ENCODE results near the gene RPS27.

The RPS27 gene

DNA sequence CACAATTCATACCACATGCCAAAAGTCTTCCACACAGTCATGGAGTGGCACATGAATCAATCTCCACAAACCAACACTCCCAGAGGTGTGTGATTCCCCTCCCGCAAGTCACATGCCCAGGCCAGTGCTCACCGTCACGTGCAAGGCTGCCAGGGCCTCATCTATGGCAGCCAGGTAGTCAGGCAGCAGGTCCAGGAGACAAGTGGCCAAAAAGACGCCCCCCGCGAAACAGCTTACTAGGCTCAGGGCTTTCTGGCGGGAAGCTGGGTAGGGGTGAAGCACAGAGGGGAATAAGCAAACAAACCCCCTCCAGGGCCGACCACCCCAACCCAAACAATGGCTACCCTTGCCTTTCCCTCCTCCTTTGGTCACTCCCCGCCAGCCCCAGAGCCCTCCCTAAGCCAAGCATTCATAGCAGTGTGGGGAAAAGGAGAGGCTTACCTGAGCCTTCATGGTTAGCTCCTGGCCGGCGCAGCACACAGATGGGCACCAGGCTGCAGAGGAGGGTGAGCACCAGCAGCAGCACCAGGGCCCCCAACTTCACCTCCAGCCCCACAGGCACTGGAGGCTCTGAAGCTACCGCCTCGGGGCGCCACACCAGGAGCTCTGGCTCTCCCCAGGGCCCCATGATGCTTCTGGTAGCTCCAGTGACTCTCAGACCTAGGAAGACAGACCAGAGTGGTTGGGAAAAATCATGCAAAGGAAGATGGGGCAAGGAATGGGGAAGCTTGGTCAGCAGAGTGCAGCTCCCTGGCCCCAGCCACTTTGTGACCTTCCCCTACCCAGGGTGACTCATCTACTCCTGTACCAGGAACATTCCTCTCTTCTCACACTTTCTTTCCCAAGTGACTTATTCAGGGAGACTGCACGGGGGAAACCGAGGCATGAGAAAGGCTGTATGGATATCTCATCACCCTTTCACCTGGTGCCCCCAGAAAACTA is 28.2 kb upstream of the RPS27 start:
- H3K4me1 ChIP-seq: peaks cover 0 to 58% (median 47%) of the 10 kb centered on the region in 4 donors
- DNase-seq: peak in 1 of 2 donors; percentile 62

DNA sequence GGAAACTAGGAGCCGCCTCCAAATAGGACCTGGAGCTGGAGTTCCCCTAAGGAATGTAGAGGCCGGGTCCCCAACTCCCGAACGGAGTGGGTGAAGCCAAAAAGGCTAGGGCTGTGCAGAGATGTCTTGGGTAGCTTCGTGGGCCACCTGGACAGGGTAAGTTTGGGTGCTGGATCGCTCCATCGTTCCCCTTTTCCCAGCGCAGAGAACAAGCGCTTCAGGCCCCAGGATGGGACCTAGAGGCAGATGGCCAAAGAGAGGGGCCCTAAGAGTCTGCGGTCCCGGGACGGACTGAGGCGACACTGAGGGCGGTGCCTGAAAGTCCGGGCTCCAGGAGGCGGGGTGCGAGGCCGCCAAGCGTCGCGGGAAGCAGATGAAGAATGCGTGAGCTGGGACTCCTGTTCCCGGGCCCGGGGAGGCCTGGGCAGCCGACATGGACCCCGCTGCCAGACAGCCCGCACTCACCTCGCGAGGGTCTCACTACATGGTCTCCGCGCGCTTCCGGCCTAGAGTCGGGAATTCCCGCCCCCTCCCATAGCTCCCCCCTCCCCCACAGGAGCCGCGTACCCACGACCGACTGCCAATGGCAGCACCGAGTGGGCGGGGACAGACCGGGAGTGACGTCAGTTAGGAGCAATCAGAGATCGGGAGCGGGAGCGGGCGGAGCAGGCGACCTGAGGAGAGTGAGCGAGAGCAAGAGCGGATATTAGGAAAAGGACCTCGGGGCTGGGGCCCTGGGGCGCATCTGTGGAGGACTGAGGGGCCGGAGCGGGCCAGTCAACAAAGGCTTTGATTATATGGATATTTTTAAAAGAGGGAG is 27.3 kb upstream of the RPS27 start, which contains the start of gene SLC39A1:
Gene SLC39A1 (minus strand): TSS at position 508 of the 820 bp plus-strand sequence. CDS start 822 bp downstream, outside the sequence.
- H3K36me3 ChIP-seq: peaks cover 0 to 16% (median 12%) of the 10 kb centered on the region in 3 donors
- H3K4me1 ChIP-seq: peaks cover 0 to 58% (median 48%) of the 10 kb centered on the region in 4 donors
- H3K9me3 ChIP-seq: no peaks in the 10 kb centered on the region
- TF ChIP-seq, protein P1, sequence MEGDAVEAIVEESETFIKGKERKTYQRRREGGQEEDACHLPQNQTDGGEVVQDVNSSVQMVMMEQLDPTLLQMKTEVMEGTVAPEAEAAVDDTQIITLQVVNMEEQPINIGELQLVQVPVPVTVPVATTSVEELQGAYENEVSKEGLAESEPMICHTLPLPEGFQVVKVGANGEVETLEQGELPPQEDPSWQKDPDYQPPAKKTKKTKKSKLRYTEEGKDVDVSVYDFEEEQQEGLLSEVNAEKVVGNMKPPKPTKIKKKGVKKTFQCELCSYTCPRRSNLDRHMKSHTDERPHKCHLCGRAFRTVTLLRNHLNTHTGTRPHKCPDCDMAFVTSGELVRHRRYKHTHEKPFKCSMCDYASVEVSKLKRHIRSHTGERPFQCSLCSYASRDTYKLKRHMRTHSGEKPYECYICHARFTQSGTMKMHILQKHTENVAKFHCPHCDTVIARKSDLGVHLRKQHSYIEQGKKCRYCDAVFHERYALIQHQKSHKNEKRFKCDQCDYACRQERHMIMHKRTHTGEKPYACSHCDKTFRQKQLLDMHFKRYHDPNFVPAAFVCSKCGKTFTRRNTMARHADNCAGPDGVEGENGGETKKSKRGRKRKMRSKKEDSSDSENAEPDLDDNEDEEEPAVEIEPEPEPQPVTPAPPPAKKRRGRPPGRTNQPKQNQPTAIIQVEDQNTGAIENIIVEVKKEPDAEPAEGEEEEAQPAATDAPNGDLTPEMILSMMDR (IDR thresholded peaks at IDR 0.05): no peak
- peak within 1 kb of the TSS; percentile 89 to 95 for H3K27ac ChIP-seq
- peak; percentile 99 to 100 for DNase-seq
- intact Hi-C loops (cut with DNase I; ENCODE audit: low total_unique reads): no loop called here
- no peaks in the 10 kb centered on the region for H3K27me3 ChIP-seq
- H3K4me3 ChIP-seq: peak within 1 kb of the TSS; percentile 71 to 72

More for the DNA sequence above, 28.2 kb upstream of the RPS27 start:
- Histone ChIP-seq H3K9me3 (no peaks in the 10 kb centered on the region), H3K27me3 (no peaks in the 10 kb centered on the region), H3K36me3 (peaks cover 0 to 16% (median 12%) of the 10 kb centered on the region in 3 donors), H3K27ac (peak overlapping the region; percentile 89 to 95), H3K4me3 (peak overlapping the region; percentile 71 to 72)
- TF ChIP-seq, protein P1 (IDR thresholded peaks at IDR 0.05): no peak
- intact Hi-C loops (cut with DNase I; ENCODE audit: low total_unique reads): no loop called here

DNA sequence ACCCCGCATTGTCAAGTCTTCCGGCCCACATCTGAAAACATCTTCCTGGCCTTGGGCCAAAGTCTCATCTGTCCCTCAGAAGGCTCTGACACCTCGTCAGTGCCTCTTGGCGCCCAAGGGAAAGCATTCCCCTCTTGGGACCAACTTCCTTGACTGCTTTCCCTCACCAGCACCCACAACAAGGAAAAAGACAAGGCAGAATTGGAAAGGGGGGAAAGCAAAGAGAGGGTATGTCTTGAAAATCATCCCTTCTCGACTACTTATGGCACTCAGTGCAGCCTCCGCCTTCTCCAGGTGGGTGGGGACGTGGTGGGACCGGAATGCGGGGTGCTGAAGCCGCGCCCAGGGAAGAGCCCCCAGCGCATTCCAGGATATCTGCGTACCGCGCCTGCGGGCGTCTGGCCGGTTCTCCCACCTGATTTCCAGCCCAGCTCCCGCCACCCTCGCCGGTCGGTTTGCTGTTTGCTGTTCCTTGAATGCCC is 26.7 kb upstream of the RPS27 start:
- Histone ChIP-seq H3K27ac (peak overlapping the region; percentile 89 to 95), H3K36me3 (peaks cover 0 to 16% (median 12%) of the 10 kb centered on the region in 3 donors), H3K27me3 (no peaks in the 10 kb centered on the region), H3K4me3 (peak overlapping the region; percentile 71 to 72), H3K4me1 (peaks cover 0 to 62% (median 50%) of the 10 kb centered on the region in 4 donors), H3K9me3 (no peaks in the 10 kb centered on the region)
- no peak for DNase-seq
- intact Hi-C loops (cut with DNase I; ENCODE audit: low total_unique reads): no loop called here
- TF ChIP-seq, protein P1 (IDR thresholded peaks at IDR 0.05): no peak

DNA sequence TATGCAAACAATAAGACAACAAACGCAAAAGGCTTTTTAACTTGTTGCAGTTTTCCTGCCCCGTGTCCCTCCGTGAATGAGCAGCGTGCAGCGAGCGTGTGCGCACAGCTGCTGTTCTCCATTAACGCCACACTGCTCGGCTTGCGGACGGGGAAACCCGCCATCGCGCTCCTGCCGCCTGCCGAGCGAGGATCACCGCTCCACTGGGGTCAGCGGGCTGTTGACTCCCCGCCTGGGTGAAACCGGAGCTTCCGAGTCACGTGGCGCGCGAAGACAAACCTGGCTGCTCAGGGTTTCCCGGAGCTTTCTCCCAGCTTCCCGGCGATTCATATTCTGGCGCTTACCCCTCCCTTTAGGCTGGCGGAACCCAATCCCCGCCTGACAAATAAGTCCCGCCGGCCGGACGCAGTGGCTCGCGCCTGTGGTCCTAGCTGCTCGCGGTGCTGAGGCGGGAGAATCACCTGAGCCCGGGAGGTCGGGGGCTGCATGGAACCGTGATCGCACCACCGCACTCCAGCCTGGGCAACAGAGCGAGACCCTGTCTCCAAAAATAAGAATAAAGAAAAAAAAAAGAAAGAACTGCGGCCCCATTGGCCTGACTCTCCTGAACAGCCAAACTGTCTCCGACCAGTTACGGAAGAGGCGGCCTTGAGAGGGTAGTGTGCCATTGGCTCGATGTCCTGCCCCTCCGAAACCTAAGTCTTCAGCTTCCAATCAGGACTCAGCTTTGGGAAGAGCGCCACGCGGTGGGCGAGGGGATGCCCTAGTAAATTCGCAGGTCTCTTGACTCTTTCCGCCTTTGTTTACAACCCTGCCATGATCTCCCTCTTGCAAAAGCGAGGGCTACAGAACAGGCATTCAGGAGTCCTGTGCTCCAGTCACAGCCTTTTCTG is 23.2 kb upstream of the RPS27 start, which contains the start of gene CREB3L4:
Gene CREB3L4 (plus strand): TSS at position 796 of the 893 bp plus-strand sequence. CDS start 624 bp downstream, outside the sequence.
- intact Hi-C loops (cut with DNase I; ENCODE audit: low total_unique reads): no loop called here
- no peaks in the 10 kb centered on the region for H3K9me3 ChIP-seq
- H3K27me3 ChIP-seq: no peaks in the 10 kb centered on the region
- peak within 1 kb of the TSS; percentile 62 for H3K4me3 ChIP-seq
- H3K4me1 ChIP-seq: peaks cover 0 to 50% (median 31%) of the 10 kb centered on the region in 4 donors
- TF ChIP-seq, protein P1 (IDR thresholded peaks at IDR 0.05): peak; percentile 17 to 37
- DNase-seq: peak; percentile 94 to 96
- peaks cover 0 to 2% (median 0%) of the 10 kb centered on the region in 3 donors for H3K36me3 ChIP-seq
- peak within 1 kb of the TSS; percentile 78 to 88 for H3K27ac ChIP-seq
